ENCODE results near the gene TMOD2. TPM values are rescaled to one million over a fixed set of nuclear protein-coding genes. Genes with fewer than 3 reads are reported as not detected.
"Not testable (repeated sequence)": the region's sequence is repeated elsewhere in the genome, so short reads cannot be mapped to it uniquely, and the experiment has no call there.

The TMOD2 gene
- total and polyA plus RNA-seq, 8 donors = 5.2 to 11.3 (median 6.7) TPM

GRCh38 chr15:51776952-51777569 lies 25.7 kb downstream of the TMOD2 start:
- no peaks in the 10 kb centered on the region for H3K27me3 ChIP-seq
- peaks cover 0 to 4% of the 10 kb centered on the region in 2 donors for H3K36me3 ChIP-seq
- TF ChIP-seq CTCF (IDR thresholded peaks at IDR 0.05) = peak; percentile 57 to 71
- ATAC-seq = peak; percentile 98
- peak in 2 of 4 donors; percentile 67 to 81 for DNase-seq
- H3K4me3 ChIP-seq = no peak overlapping the region
- no peak overlapping the region for H3K27ac ChIP-seq
- no peaks in the 10 kb centered on the region for H3K9me3 ChIP-seq
- peaks cover 0 to 3% of the 10 kb centered on the region in 2 donors for H3K4me1 ChIP-seq
- intact Hi-C loops (cut with DNase I) = loop anchor here (2.0 to 10.0 kb wide), 2 partner anchors 122 to 126 kb away; no protein-coding TSS in a partner anchor

DNA sequence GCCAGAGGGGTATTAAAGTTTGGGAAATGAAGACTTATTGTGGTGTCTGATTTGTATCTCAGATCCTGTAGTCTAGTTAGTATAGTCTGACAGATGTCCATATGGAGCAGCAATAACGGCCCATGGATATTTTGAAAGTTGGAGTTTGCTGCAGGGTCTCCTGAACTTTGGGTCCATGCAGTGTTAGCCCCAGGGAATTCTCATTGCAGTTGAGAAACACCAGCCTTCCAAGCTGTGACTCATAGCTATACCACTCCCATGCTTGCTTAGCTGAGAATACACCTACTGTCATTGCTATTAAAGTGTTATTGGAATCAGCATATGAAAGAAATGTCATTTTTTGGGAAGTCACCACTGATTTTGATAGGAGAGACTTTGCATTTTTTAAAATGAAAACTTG lies 29.2 kb downstream of the TMOD2 start:
- ATAC-seq (no peak), DNase-seq (no peak)
- intact Hi-C loops (cut with DNase I) = no loop called here
- no peaks in the 10 kb centered on the region for H3K27me3 ChIP-seq
- no peak overlapping the region for H3K27ac ChIP-seq
- peaks cover 0 to 6% of the 10 kb centered on the region in 2 donors for H3K36me3 ChIP-seq
- no peak for TF ChIP-seq CTCF (IDR thresholded peaks at IDR 0.05)
- peaks cover 0 to 3% of the 10 kb centered on the region in 2 donors for H3K4me1 ChIP-seq
- H3K9me3 ChIP-seq = no peaks in the 10 kb centered on the region
- no peak overlapping the region for H3K4me3 ChIP-seq

- DNase-seq (no peak), ATAC-seq (no peak)
- Histone ChIP-seq H3K4me1 (no peaks in the 10 kb centered on the region), H3K9me3 (no peaks in the 10 kb centered on the region), H3K27ac (no peak overlapping the region), H3K27me3 (no peaks in the 10 kb centered on the region), H3K4me3 (no peak overlapping the region), H3K36me3 (peaks cover 0 to 6% of the 10 kb centered on the region in 2 donors)
- intact Hi-C loops (cut with DNase I) = no loop called here
- TF ChIP-seq CTCF (IDR thresholded peaks at IDR 0.05) = no peak
These were observed 30.1 kb downstream of the TMOD2 start for GRCh38 chr15:51781506-51781905.

- H3K27me3 ChIP-seq = no peaks in the 10 kb centered on the region
- H3K4me1 ChIP-seq = no peaks in the 10 kb centered on the region
- peak in 1 of 2 donors; percentile 17 for TF ChIP-seq CTCF (IDR thresholded peaks at IDR 0.05)
- no peaks in the 10 kb centered on the region for H3K9me3 ChIP-seq
- peak; percentile 69 for ATAC-seq
- H3K27ac ChIP-seq = no peak overlapping the region
- intact Hi-C loops (cut with DNase I) = no loop called here
- no peak overlapping the region for H3K4me3 ChIP-seq
- DNase-seq = no peak
- H3K36me3 ChIP-seq = peaks cover 0 to 6% of the 10 kb centered on the region in 2 donors
These were observed 31.0 kb downstream of the TMOD2 start for GRCh38 chr15:51782357-51782896.

DNA sequence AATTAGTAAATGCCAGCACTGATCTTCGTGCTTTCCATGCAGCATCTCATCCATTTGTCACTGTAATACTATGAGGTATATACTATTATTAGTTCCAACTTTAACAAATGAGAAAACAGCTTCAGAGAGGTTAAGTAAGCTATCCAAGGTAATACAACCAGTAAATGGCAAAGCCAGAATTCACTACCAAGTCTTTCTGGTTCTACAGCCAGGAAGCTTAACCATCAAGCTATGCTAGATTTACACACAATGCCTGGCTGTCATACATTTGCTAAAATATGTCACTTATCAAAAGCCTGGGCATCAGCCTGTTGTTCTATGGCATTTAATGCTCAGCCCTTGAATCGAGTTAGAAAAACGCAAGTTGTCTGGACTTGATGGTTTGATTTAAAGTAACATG lies 32.6 kb downstream of the TMOD2 start:
- no peak for TF ChIP-seq CTCF (IDR thresholded peaks at IDR 0.05)
- DNase-seq = no peak
- peaks cover 0 to 6% of the 10 kb centered on the region in 2 donors for H3K36me3 ChIP-seq
- H3K27me3 ChIP-seq = no peaks in the 10 kb centered on the region
- no peaks in the 10 kb centered on the region for H3K9me3 ChIP-seq
- intact Hi-C loops (cut with DNase I) = no loop called here
- H3K4me1 ChIP-seq = no peaks in the 10 kb centered on the region
- H3K27ac ChIP-seq = no peak overlapping the region
- ATAC-seq = no peak
- H3K4me3 ChIP-seq = no peak overlapping the region

DNA sequence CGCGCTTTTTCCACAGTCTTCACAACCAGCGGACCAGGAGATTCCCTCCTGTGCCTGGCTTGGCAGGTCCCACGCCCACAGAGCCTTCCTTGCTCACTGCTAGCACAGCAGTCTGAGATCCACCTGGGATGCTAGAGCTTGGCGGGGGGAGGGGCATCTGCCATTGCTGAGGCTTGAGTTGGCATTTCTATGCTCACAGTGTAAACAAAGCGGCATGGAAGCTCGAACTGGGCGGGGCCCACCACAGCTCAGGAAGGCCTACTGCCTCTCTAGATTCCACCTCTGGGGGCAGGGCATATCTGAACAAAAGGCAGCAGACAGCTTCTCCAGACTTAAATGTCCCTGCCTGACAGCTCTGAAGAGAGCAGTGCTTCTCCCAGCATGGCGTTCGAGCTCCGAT lies 35.7 kb downstream of the TMOD2 start:
- intact Hi-C loops (cut with DNase I); H3K4me1 ChIP-seq; H3K9me3 ChIP-seq; H3K36me3 ChIP-seq; ATAC-seq; H3K4me3 ChIP-seq; H3K27me3 ChIP-seq; H3K27ac ChIP-seq: not testable (repeated sequence)
- DNase-seq = peak in 1 of 4 donors; percentile 77

GRCh38 chr15:51792474-51792873 lies 41.1 kb downstream of the TMOD2 start:
- H3K36me3 ChIP-seq; DNase-seq; H3K27me3 ChIP-seq; H3K9me3 ChIP-seq; H3K4me1 ChIP-seq; intact Hi-C loops (cut with DNase I); ATAC-seq; H3K4me3 ChIP-seq; H3K27ac ChIP-seq: not testable (repeated sequence)

Data from left lung (tissue), 10 donors.